Gastrocnemius medialis (tissue), 4 donors: Measurements from ENCODE around the gene SEC31B. TPM values are rescaled to one million over a fixed set of nuclear protein-coding genes. Genes with fewer than 3 reads are reported as not detected.

Source experiments
- ATAC-seq, 2 donors: fragments of 150-250 bp; one replicate each; pipeline ENCODE4 v1.9.1; 2016
- DNase-seq, 2 donors: peaks; one replicate each; pipeline ENCODE4 v3.0.0-alpha.2; 2019
- H3K27ac ChIP-seq, 4 donors: fragments of 200-600 bp; sonication (generic); 1 replicate in 1 of 4; 2 replicates in 3 of 4; pipeline ENCODE4 v1.5.1; 2016 to 2018; ENCODE audit warnings: mild to moderate bottlenecking in 2 of 4, moderate library complexity in 1 of 4
- H3K27me3 ChIP-seq, 3 donors: fragments of 200-600 bp; sonication (generic) in 2 of 3; 1 replicate in 1 of 3; 2 replicates in 2 of 3; pipeline versions ENCODE4 v1.5.1 to v1.6.0; 2016 to 2019; ENCODE audit warnings: mild to moderate bottlenecking in 1 of 3, moderate library complexity in 1 of 3
- H3K36me3 ChIP-seq, 2 donors: fragments of 200-600 bp; sonication (generic) in 1 of 2; one replicate each; pipeline ENCODE4 v1.5.1; 2017 to 2018
- H3K4me1 ChIP-seq, 2 donors: fragments of 200-600 bp; sonication (generic) in 1 of 2; one replicate each; pipeline ENCODE4 v1.5.1; 2016 to 2017; ENCODE audit warnings: mild to moderate bottlenecking in 2 of 2
- H3K4me3 ChIP-seq, 4 donors: fragments of 200-600 bp; sonication (generic) in 3 of 4; 1 replicate in 1 of 4; 2 replicates in 3 of 4; pipeline ENCODE4 v1.5.1; 2016 to 2019; ENCODE audit warnings: mild to moderate bottlenecking in 2 of 4
- H3K9me3 ChIP-seq, 3 donors: fragments of 200-600 bp; sonication (generic) in 2 of 3; 1 replicate in 1 of 3; 2 replicates in 2 of 3; pipeline ENCODE4 v1.5.1; 2016 to 2019
- CTCF ChIP-seq, 5 experiments: fragments of 450-650 bp in 3 of 5; fragments of 200-600 bp in 2 of 5; sonication (generic) in 2 of 5; IDR thresholded peaks in 4 of 5; conservative IDR thresholded peaks in 1 of 5; 1 replicate in 4 of 5; 2 replicates in 1 of 5; pipeline ENCODE4 v1.5.1; 2016 to 2019; ENCODE audit warnings: antibody characterized with exemption in 5 of 5, mild to moderate bottlenecking in 3 of 5, moderate library complexity in 3 of 5
- POLR2A ChIP-seq, 2 donors: fragments of 450-650 bp; IDR thresholded peaks; one replicate each; pipeline ENCODE4 v1.6.1; 2017; ENCODE audit warnings: antibody characterized with exemption in 2 of 2, mild to moderate bottlenecking in 2 of 2, moderate library complexity in 2 of 2
- in situ Hi-C, 4 donors: fragments of 200-750 bp; cut with MboI; loops; one replicate each; pipeline versions ENCODE4 v1.15.0 to v1.8.0; 2017; ENCODE audit warnings: low sequenced_read_pairs in 4 of 4
- intact Hi-C: fragments of 100-400 bp; cut with DNase I; formaldehyde crosslinking; loops from one replicate; pipeline ENCODE4 v1.15.1; 2023; ENCODE audit warnings: low total_unique reads
- total RNA-seq, 4 donors: library from RNA; depleted of rRNA; stranded (reverse); fragments of >200 nt; gene quantifications; one replicate each; pipeline versions ENCODE4 v1.1.0 to v1.2.3, GENCODE V29; 2016

SEC31B gene
- total RNA-seq, 4 donors from 2014 or later: 1.7 to 3.8 (median 2.1) TPM

DNA sequence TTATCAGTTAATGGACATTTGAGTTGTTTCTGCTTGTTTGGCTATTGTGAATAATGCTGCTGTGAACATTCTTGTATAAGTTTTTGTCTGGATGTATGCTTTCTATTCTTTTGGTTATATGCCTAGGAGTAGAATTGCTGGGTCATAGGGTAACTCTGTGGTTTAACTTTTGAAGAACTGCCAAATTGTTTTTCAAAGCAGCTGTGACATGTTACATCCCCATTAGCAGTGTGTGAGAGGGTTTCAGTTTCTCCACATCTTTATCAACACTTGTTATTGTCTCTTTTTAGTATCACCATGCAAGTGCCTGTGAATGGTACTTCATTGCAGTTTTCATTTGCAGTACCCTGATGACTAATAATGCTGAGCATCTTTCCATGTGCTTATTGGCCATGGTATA, 12.1 kb upstream of the SEC31B start:
- no peak for DNase-seq
- H3K9me3 ChIP-seq: no peaks in the 10 kb centered on the region
- H3K27me3 ChIP-seq: no peaks in the 10 kb centered on the region
- no peak for ATAC-seq
- TF ChIP-seq CTCF (IDR thresholded peaks at IDR 0.05 in 4 of 5, conservative IDR thresholded peaks at IDR 0.05 in 1 of 5) (no peak), POLR2A (IDR thresholded peaks at IDR 0.05) (no peak)
- H3K36me3 ChIP-seq: peaks cover 0 to 6% of the 10 kb centered on the region in 2 donors
- intact Hi-C loops (loop anchor here (10.0 kb wide), 1 partner anchor 1283 kb away; the partner anchor contains the start of gene OGA), in situ Hi-C loops (no loop called here)
- peaks cover 27 to 37% of the 10 kb centered on the region in 2 donors for H3K4me1 ChIP-seq
- H3K27ac ChIP-seq: no peak overlapping the region
- H3K4me3 ChIP-seq: no peak overlapping the region

DNA sequence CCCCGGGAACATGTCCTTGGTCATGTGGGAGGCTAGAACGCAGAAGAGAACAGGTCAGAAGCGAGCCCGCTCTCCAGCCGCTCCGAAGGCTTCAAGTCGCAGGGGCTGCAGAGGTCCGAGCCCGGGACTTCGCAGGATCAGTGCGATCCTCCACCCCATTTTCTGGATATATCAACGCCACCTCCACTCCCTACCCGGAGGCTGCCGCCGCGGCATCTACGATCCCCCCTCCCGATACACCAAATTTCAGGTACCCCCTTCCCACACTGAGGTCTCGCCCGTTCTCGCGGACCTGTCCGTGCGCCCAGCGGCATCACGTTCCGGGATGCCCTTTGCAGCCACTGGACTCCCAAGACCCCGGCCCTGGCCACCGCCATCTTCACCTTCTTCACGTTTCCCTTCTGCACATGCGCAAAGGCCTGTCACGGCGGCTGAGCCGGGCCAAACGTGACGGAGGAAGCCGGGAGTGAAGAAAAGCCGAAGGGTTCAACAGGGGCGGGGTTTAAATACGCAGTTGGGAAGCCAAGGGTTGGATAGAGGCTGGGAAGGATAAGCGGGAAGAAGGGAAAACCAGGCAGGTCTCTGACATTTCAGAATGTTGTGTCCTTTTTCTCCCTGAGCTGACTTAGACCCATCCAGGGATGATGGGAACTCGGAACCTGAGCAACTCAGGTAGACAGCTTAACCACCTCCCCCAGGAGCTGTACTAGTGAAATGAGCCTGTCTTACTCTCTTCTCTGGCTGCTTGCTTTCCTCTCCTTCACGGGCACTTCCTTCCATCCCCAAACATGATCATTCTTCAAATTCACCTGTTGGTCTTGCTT, 10.0 kb upstream of the SEC31B start, which contains the start of gene NDUFB8:
Gene NDUFB8, minus strand, starts transcription at position 397 of the 824 bp plus-strand sequence. Its CDS starts 20 bp downstream, at position 377.
- Histone ChIP-seq H3K27ac (peak within 1 kb of the TSS; percentile 86 to 97 (median 94)), H3K4me1 (peaks cover 21 to 25% of the 10 kb centered on the region in 2 donors), H3K9me3 (no peaks in the 10 kb centered on the region), H3K27me3 (no peaks in the 10 kb centered on the region), H3K4me3 (peak within 1 kb of the TSS; percentile 77 to 98 (median 86)), H3K36me3 (peaks cover 0 to 26% of the 10 kb centered on the region in 2 donors)
- peak; percentile 88 to 89 for ATAC-seq
- TF ChIP-seq CTCF (IDR thresholded peaks at IDR 0.05 in 4 of 5, conservative IDR thresholded peaks at IDR 0.05 in 1 of 5): no peak
- peak; percentile 77 to 83 for TF ChIP-seq POLR2A (IDR thresholded peaks at IDR 0.05)
- peak; percentile 78 to 88 for DNase-seq
- in situ Hi-C loops: no loop called here
- intact Hi-C loops: loop anchor here (10.0 kb wide), 1 partner anchor 1285 kb away; the partner anchor contains the start of gene OGA

- DNase-seq: peak; percentile 46 to 62
- no peaks in the 10 kb centered on the region for H3K9me3 ChIP-seq
- intact Hi-C loops: no loop called here
- in situ Hi-C loops: no loop called here
- H3K4me1 ChIP-seq: peaks cover 21 to 25% of the 10 kb centered on the region in 2 donors
- H3K4me3 ChIP-seq: peak overlapping the region; percentile 77 to 98 (median 86)
- TF ChIP-seq POLR2A (IDR thresholded peaks at IDR 0.05) (peak; percentile 7 to 26), CTCF (IDR thresholded peaks at IDR 0.05 in 4 of 5, conservative IDR thresholded peaks at IDR 0.05 in 1 of 5) (no peak)
- peak; percentile 75 to 79 for ATAC-seq
- H3K27me3 ChIP-seq: no peaks in the 10 kb centered on the region
- peaks cover 0 to 33% of the 10 kb centered on the region in 2 donors for H3K36me3 ChIP-seq
- H3K27ac ChIP-seq: peak overlapping the region; percentile 86 to 97 (median 94)
Observed at GRCh38 chr10:100528921-100529474, 9.3 kb upstream of the SEC31B start.

- TF ChIP-seq POLR2A (IDR thresholded peaks at IDR 0.05) (no peak), CTCF (IDR thresholded peaks at IDR 0.05 in 4 of 5, conservative IDR thresholded peaks at IDR 0.05 in 1 of 5) (no peak)
- Histone ChIP-seq H3K9me3 (no peaks in the 10 kb centered on the region), H3K4me1 (peaks cover 21 to 25% of the 10 kb centered on the region in 2 donors), H3K36me3 (peaks cover 0 to 40% of the 10 kb centered on the region in 2 donors), H3K27me3 (no peaks in the 10 kb centered on the region), H3K27ac (peak overlapping the region; percentile 86 to 97 (median 94)), H3K4me3 (peak overlapping the region; percentile 77 to 98 (median 86))
- intact Hi-C loops (no loop called here), in situ Hi-C loops (no loop called here)
- DNase-seq: no peak
- ATAC-seq: no peak
Observed at GRCh38 chr10:100528123-100528886, 8.6 kb upstream of the SEC31B start.
